SK-N-DZ (cell line): Measurements from ENCODE around the gene ELL.

ENCODE experiments used
- DNase-seq: peaks from one replicate; pipeline ENCODE4 v3.0.0-alpha.2; 2015; ENCODE audit warnings: low spot score

ELL gene

GRCh38 chr19:18473003-18473705 is 48.7 kb downstream of the ELL start:
- no peak for DNase-seq

- no peak for DNase-seq
Observed at GRCh38 chr19:18470787-18471186, 51.1 kb downstream of the ELL start.

- DNase-seq, result peak; percentile 57
Observed at GRCh38 chr19:18469069-18469846, 52.6 kb downstream of the ELL start.

- no peak for DNase-seq
Observed at GRCh38 chr19:18468517-18468916, 53.4 kb downstream of the ELL start.

- DNase-seq, result no peak
Observed at GRCh38 chr19:18467978-18468377, 53.9 kb downstream of the ELL start.

- no peak for DNase-seq
Observed at GRCh38 chr19:18466354-18466753, 55.5 kb downstream of the ELL start.

GRCh38 chr19:18465964-18466339 is 55.9 kb downstream of the ELL start:
- no peak for DNase-seq

GRCh38 chr19:18465214-18465963 is 56.5 kb downstream of the ELL start:
- DNase-seq, result no peak

GRCh38 chr19:18464646-18465045 is 57.2 kb downstream of the ELL start:
- DNase-seq, result no peak

- DNase-seq, result no peak
Observed at GRCh38 chr19:18461471-18461870, 60.4 kb downstream of the ELL start.

- no peak for DNase-seq
Observed at GRCh38 chr19:18460900-18461299, 61.0 kb downstream of the ELL start.

GRCh38 chr19:18457483-18458331 is 64.2 kb downstream of the ELL start:
- no peak for DNase-seq

GRCh38 chr19:18456974-18457373 is 64.9 kb downstream of the ELL start:
- DNase-seq, result no peak

- DNase-seq, result no peak
Observed at GRCh38 chr19:18456279-18456678, 65.6 kb downstream of the ELL start.

- DNase-seq, result no peak
Observed at GRCh38 chr19:18453269-18454024, 68.4 kb downstream of the ELL start.

- no peak for DNase-seq
Observed at GRCh38 chr19:18452386-18452785, 69.5 kb downstream of the ELL start.

GRCh38 chr19:18450931-18451836 is 70.7 kb downstream of the ELL start:
- DNase-seq, result peak; percentile 75

GRCh38 chr19:18450021-18450930 is 71.6 kb downstream of the ELL start:
- DNase-seq, result no peak

GRCh38 chr19:18449552-18449951 is 72.3 kb downstream of the ELL start:
- DNase-seq, result no peak
